HepG2 (cell line): Measurements from ENCODE around the gene CDC20. TPM values are rescaled to one million over a fixed set of nuclear protein-coding genes. Genes with fewer than 3 reads are reported as not detected.
A peak's percentile ranks its signal among the peaks of the same experiment; 100 is the strongest.

ENCODE experiments used
- DNMT1 ChIP-seq: sonication (generic); formaldehyde crosslinking; IDR thresholded peaks from 2 replicates; pipeline ENCODE4 v1.5.1; 2020; ENCODE audit warnings: mild to moderate bottlenecking, missing genetic modification reagents
- ETV6 ChIP-seq: sonication (generic); formaldehyde crosslinking; conservative IDR thresholded peaks from 2 replicates; pipeline ENCODE4 v1.4.0; 2020; ENCODE audit warnings: missing genetic modification reagents
- HNRNPK ChIP-seq: fragments of 200-400 bp; formaldehyde crosslinking; IDR thresholded peaks from 2 replicates; pipeline ENCODE4 v1.6.1; 2018; ENCODE audit warnings: low read length, low read depth, moderate library complexity, mild to moderate bottlenecking; ENCODE audit not compliant: poor library complexity, severe bottlenecking
- NFATC3 ChIP-seq: sonication (generic); formaldehyde crosslinking; IDR thresholded peaks from 2 replicates; pipeline ENCODE4 v1.5.1; 2020; ENCODE audit warnings: mild to moderate bottlenecking, missing genetic modification reagents
- NKX3-1 ChIP-seq: sonication (generic); formaldehyde crosslinking; IDR thresholded peaks from 2 replicates; pipeline ENCODE4 v1.5.0; 2020; ENCODE audit warnings: missing genetic modification reagents
- NR3C1 ChIP-seq: sonication (generic); formaldehyde crosslinking; IDR thresholded peaks from 2 replicates; pipeline ENCODE4 v1.4.0; 2020; ENCODE audit warnings: missing genetic modification reagents
- POLR2A ChIP-seq, 2 experiments: IDR thresholded peaks; 2 replicates each; pipeline ENCODE4 v1.6.1; 2011; ENCODE audit warnings: low read depth in 2 of 2, low read length in 2 of 2, mild to moderate bottlenecking in 1 of 2, moderate library complexity in 1 of 2; ENCODE audit not compliant: insufficient read depth in 1 of 2
- POLR2G ChIP-seq: fragments of 200-400 bp; formaldehyde crosslinking; IDR thresholded peaks from 2 replicates; pipeline ENCODE4 v1.6.1; 2018; ENCODE audit warnings: mild to moderate bottlenecking, low read depth, low read length, moderate library complexity
- ZFP36L1 ChIP-seq: sonication (generic); formaldehyde crosslinking; IDR thresholded peaks from 2 replicates; pipeline ENCODE4 v1.8.0; 2022; ENCODE audit warnings: mild to moderate bottlenecking, missing genetic modification reagents, moderate library complexity
- ZFP37 ChIP-seq: sonication (generic); formaldehyde crosslinking; IDR thresholded peaks from 2 replicates; pipeline ENCODE4 v1.4.0; 2020; ENCODE audit warnings: missing genetic modification reagents, borderline replicate concordance
- ZNF343 ChIP-seq: sonication (generic); formaldehyde crosslinking; IDR thresholded peaks from 2 replicates; pipeline ENCODE4 v1.4.0; 2020; ENCODE audit warnings: mild to moderate bottlenecking, missing genetic modification reagents
- ZNF678 ChIP-seq: sonication (generic); formaldehyde crosslinking; IDR thresholded peaks from 2 replicates; pipeline ENCODE4 v1.4.0; 2020; ENCODE audit warnings: mild to moderate bottlenecking, missing genetic modification reagents
- polyA plus RNA-seq, 8 experiments: library from polyadenylated mRNA; depleted of rRNA in 3 of 8; stranded (reverse) in 7 of 8; unstranded in 1 of 8; fragments of >200 nt; fragmentation: Illumina TruSeq in 4 of 8; extraction: Trizol in 4 of 8; gene quantifications; 2 replicates each; pipeline versions ENCODE4 v1.2.1 to v1.2.3, GENCODE V29; 2011 to 2016; ENCODE audit warnings: low read depth in 4 of 8, missing spikeins in 1 of 8, mixed read lengths in 1 of 8; ENCODE audit not compliant: insufficient read depth in 1 of 8
- total RNA-seq, 5 experiments: library from RNA; depleted of rRNA; stranded (reverse); fragments of >200 nt; fragmentation: Illumina TruSeq; extraction: Trizol; gene quantifications; 2 replicates each; pipeline ENCODE4 v1.2.3, GENCODE V29; 2016; ENCODE audit warnings: low read depth in 1 of 5
- TF ChIP-seq, protein P1 (sequence below): sonication (generic); formaldehyde crosslinking; IDR thresholded peaks from 2 replicates; pipeline ENCODE4 v1.4.0; 2020; ENCODE audit warnings: mild to moderate bottlenecking, missing genetic modification reagents
- TF ChIP-seq, protein P2 (sequence below): IDR thresholded peaks from 2 replicates; pipeline ENCODE4 v1.6.1; 2016
- TF ChIP-seq, protein P3 (sequence below): sonication (generic); formaldehyde crosslinking; IDR thresholded peaks from 2 replicates; pipeline ENCODE4 v1.4.0; 2020; ENCODE audit warnings: missing genetic modification reagents
- TF ChIP-seq, protein P4 (sequence below): sonication (generic); formaldehyde crosslinking; IDR thresholded peaks from 2 replicates; pipeline ENCODE4 v1.4.0; 2020; ENCODE audit warnings: missing genetic modification reagents
- TF ChIP-seq, protein P5 (sequence below): sonication (generic); formaldehyde crosslinking; IDR thresholded peaks from 2 replicates; pipeline ENCODE4 v1.4.0; 2020; ENCODE audit warnings: mild to moderate bottlenecking, missing genetic modification reagents

Gene CDC20
- total and polyA plus RNA-seq, 2 of the 13 experiments (the other 11 are each of a cell fraction or from before 2014, with no cell fraction given), result 57.9 to 90.0 TPM

DNA sequence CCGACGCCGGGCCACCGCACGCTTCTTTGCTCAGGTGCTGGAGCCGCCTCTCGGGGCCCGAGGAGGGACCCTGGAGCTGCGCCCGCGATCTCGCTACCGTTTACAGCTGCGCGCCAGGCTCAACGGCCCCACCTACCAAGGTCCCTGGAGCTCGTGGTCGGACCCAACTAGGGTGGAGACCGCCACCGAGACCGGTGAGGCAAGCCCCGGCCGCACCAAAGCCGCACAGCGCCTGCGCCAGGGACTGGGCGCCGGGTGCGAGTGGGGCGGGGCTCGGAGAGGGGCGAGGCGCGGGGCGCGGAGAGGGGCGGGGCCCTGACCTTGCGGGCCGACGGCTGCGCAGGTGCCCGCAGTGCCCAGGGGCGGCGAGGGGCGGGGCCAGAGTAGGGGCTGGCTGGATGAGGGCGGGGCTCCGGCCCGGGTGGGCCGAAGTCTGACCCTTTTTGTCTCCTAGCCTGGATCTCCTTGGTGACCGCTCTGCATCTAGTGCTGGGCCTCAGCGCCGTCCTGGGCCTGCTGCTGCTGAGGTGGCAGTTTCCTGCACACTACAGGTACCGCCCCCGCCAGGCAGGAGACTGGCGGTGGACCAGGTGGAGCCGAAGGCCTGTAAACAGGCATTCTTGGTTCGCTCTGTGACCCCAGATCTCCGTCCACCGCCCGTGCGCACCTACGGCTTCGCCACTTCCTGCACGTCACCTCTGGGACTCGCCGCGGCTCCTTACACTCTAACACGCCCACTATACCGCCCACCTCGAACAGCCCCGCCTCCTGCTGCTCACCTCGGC is 9.8 kb upstream of the CDC20 start (continued):
- TF ChIP-seq NFATC3 (CRISPR knock-in tag), result peak; percentile 14; the same call in 1 of the 2 replicates
- peak; percentile 25 for TF ChIP-seq HNRNPK
- TF ChIP-seq ZFP36L1 (CRISPR knock-in tag), result peak; percentile 89; the same call in 1 of the 2 replicates
- peak; percentile 27 for TF ChIP-seq ETV6 (CRISPR knock-in tag)
- 0 out of 2 replicates have a peak, but pooled peaks have one; percentile 15 for TF ChIP-seq ZFP37 (CRISPR knock-in tag)
- peak; percentile 88 for TF ChIP-seq POLR2G
- TF ChIP-seq, protein P1, sequence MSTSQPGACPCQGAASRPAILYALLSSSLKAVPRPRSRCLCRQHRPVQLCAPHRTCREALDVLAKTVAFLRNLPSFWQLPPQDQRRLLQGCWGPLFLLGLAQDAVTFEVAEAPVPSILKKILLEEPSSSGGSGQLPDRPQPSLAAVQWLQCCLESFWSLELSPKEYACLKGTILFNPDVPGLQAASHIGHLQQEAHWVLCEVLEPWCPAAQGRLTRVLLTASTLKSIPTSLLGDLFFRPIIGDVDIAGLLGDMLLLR (CRISPR knock-in tag), result 0 out of 2 replicates have a peak, but pooled peaks have one; percentile 2
- TF ChIP-seq POLR2A (IDR thresholded peaks at IDR 0.05; ENCODE audit: insufficient read depth in 1 of 2, low read depth in 2 of 2, low read length in 2 of 2), result peak; percentile 76 to 88
- TF ChIP-seq NKX3-1, result peak; percentile 73; the same call in 1 of the 2 replicates
- no peak for TF ChIP-seq NR3C1 (CRISPR knock-in tag)
- TF ChIP-seq ZNF343 (CRISPR knock-in tag), result peak; percentile 91; the same call in 1 of the 2 replicates
- TF ChIP-seq ZNF678 (CRISPR knock-in tag), result 0 out of 2 replicates have a peak, but pooled peaks have one; percentile 81
- TF ChIP-seq, protein P2, sequence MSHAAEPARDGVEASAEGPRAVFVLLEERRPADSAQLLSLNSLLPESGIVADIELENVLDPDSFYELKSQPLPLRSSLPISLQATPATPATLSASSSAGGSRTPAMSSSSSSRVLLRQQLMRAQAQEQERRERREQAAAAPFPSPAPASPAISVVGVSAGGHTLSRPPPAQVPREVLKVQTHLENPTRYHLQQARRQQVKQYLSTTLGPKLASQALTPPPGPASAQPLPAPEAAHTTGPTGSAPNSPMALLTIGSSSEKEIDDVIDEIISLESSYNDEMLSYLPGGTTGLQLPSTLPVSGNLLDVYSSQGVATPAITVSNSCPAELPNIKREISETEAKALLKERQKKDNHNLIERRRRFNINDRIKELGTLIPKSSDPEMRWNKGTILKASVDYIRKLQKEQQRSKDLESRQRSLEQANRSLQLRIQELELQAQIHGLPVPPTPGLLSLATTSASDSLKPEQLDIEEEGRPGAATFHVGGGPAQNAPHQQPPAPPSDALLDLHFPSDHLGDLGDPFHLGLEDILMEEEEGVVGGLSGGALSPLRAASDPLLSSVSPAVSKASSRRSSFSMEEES, result 0 out of 2 replicates have a peak, but pooled peaks have one; percentile 24
- TF ChIP-seq DNMT1 (CRISPR knock-in tag), result peak; percentile 48; the same call in 1 of the 2 replicates
- TF ChIP-seq, protein P3, sequence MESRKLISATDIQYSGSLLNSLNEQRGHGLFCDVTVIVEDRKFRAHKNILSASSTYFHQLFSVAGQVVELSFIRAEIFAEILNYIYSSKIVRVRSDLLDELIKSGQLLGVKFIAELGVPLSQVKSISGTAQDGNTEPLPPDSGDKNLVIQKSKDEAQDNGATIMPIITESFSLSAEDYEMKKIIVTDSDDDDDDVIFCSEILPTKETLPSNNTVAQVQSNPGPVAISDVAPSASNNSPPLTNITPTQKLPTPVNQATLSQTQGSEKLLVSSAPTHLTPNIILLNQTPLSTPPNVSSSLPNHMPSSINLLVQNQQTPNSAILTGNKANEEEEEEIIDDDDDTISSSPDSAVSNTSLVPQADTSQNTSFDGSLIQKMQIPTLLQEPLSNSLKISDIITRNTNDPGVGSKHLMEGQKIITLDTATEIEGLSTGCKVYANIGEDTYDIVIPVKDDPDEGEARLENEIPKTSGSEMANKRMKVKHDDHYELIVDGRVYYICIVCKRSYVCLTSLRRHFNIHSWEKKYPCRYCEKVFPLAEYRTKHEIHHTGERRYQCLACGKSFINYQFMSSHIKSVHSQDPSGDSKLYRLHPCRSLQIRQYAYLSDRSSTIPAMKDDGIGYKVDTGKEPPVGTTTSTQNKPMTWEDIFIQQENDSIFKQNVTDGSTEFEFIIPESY (CRISPR knock-in tag), result no peak
- TF ChIP-seq, protein P4, sequence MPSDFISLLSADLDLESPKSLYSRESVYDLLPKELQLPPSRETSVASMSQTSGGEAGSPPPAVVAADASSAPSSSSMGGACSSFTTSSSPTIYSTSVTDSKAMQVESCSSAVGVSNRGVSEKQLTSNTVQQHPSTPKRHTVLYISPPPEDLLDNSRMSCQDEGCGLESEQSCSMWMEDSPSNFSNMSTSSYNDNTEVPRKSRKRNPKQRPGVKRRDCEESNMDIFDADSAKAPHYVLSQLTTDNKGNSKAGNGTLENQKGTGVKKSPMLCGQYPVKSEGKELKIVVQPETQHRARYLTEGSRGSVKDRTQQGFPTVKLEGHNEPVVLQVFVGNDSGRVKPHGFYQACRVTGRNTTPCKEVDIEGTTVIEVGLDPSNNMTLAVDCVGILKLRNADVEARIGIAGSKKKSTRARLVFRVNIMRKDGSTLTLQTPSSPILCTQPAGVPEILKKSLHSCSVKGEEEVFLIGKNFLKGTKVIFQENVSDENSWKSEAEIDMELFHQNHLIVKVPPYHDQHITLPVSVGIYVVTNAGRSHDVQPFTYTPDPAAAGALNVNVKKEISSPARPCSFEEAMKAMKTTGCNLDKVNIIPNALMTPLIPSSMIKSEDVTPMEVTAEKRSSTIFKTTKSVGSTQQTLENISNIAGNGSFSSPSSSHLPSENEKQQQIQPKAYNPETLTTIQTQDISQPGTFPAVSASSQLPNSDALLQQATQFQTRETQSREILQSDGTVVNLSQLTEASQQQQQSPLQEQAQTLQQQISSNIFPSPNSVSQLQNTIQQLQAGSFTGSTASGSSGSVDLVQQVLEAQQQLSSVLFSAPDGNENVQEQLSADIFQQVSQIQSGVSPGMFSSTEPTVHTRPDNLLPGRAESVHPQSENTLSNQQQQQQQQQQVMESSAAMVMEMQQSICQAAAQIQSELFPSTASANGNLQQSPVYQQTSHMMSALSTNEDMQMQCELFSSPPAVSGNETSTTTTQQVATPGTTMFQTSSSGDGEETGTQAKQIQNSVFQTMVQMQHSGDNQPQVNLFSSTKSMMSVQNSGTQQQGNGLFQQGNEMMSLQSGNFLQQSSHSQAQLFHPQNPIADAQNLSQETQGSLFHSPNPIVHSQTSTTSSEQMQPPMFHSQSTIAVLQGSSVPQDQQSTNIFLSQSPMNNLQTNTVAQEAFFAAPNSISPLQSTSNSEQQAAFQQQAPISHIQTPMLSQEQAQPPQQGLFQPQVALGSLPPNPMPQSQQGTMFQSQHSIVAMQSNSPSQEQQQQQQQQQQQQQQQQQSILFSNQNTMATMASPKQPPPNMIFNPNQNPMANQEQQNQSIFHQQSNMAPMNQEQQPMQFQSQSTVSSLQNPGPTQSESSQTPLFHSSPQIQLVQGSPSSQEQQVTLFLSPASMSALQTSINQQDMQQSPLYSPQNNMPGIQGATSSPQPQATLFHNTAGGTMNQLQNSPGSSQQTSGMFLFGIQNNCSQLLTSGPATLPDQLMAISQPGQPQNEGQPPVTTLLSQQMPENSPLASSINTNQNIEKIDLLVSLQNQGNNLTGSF (CRISPR knock-in tag), result peak; percentile 47; the same call in 1 of the 2 replicates
- TF ChIP-seq, protein P5, sequence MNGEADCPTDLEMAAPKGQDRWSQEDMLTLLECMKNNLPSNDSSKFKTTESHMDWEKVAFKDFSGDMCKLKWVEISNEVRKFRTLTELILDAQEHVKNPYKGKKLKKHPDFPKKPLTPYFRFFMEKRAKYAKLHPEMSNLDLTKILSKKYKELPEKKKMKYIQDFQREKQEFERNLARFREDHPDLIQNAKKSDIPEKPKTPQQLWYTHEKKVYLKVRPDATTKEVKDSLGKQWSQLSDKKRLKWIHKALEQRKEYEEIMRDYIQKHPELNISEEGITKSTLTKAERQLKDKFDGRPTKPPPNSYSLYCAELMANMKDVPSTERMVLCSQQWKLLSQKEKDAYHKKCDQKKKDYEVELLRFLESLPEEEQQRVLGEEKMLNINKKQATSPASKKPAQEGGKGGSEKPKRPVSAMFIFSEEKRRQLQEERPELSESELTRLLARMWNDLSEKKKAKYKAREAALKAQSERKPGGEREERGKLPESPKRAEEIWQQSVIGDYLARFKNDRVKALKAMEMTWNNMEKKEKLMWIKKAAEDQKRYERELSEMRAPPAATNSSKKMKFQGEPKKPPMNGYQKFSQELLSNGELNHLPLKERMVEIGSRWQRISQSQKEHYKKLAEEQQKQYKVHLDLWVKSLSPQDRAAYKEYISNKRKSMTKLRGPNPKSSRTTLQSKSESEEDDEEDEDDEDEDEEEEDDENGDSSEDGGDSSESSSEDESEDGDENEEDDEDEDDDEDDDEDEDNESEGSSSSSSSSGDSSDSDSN (CRISPR knock-in tag), result peak; percentile 81; the same call in 1 of the 2 replicates
